Tibial nerve (tissue), 4 donors: ENCODE data around the gene MARS1. TPM values are rescaled to one million over a fixed set of nuclear protein-coding genes. Genes with fewer than 3 reads are reported as not detected.
A peak's percentile ranks its signal among the peaks of the same experiment; 100 is the strongest.

Experiments
- DNase-seq, 2 donors: peaks; one replicate each; pipeline ENCODE4 v3.0.0-alpha.2; 2019; ENCODE audit warnings: low spot score in 2 of 2
- H3K27ac ChIP-seq, 4 donors: fragments of 200-600 bp; sonication (generic) in 3 of 4; one replicate each; pipeline ENCODE4 v1.5.1; 2017 to 2019; ENCODE audit warnings: mild to moderate bottlenecking in 1 of 4
- H3K27me3 ChIP-seq, 2 donors: fragments of 200-600 bp; sonication (generic) in 1 of 2; one replicate each; pipeline versions ENCODE4 v1.5.1 to v1.6.0; 2017 to 2019
- H3K36me3 ChIP-seq, 3 donors: fragments of 200-600 bp; sonication (generic); one replicate each; pipeline ENCODE4 v1.5.1; 2018 to 2019
- H3K4me1 ChIP-seq, 4 donors: fragments of 200-600 bp; sonication (generic) in 3 of 4; one replicate each; pipeline ENCODE4 v1.5.1; 2017 to 2019
- H3K4me3 ChIP-seq, 4 donors: fragments of 200-600 bp; sonication (generic) in 3 of 4; one replicate each; pipeline ENCODE4 v1.5.1; 2017 to 2019; ENCODE audit warnings: mild to moderate bottlenecking in 1 of 4, moderate library complexity in 1 of 4
- H3K9me3 ChIP-seq, 4 donors: fragments of 200-600 bp; sonication (generic) in 3 of 4; one replicate each; pipeline ENCODE4 v1.5.1; 2017 to 2019
- EP300 ChIP-seq, 2 donors: sonication (generic); formaldehyde crosslinking; IDR thresholded peaks; one replicate each; pipeline ENCODE4 v1.6.1; 2017; ENCODE audit warnings: antibody characterized with exemption in 2 of 2, mild to moderate bottlenecking in 1 of 2
- POLR2A ChIP-seq, 2 donors: fragments of 450-650 bp; IDR thresholded peaks; one replicate each; pipeline ENCODE4 v1.6.1; 2017; ENCODE audit warnings: antibody characterized with exemption in 2 of 2, mild to moderate bottlenecking in 2 of 2, moderate library complexity in 2 of 2
- WGBS, 2 donors: methylation state at CpG; one replicate each; pipeline ENCODE4 v1.1.5; 2018; 5-methylcytosine and 5-hydroxymethylcytosine counted together
- total RNA-seq, 4 donors: library from RNA; depleted of rRNA; stranded (reverse); fragments of >200 nt; gene quantifications; one replicate each; pipeline ENCODE4 v1.1.0, GENCODE V29; 2016
- TF ChIP-seq, protein P1 (sequence below), 5 experiments: fragments of 200-600 bp in 3 of 5; fragments of 450-650 bp in 2 of 5; sonication (generic) in 3 of 5; IDR thresholded peaks; one replicate each; pipeline ENCODE4 v1.5.1; 2016 to 2019; ENCODE audit warnings: antibody characterized with exemption in 5 of 5, mild to moderate bottlenecking in 3 of 5, moderate library complexity in 2 of 5

Gene MARS1
- total RNA-seq, 4 donors from 2014 or later, result 53.5 to 101 (median 74.2) TPM

GRCh38 chr12:57485695-57486094 is 2.2 kb upstream of the MARS1 start:
- H3K4me1 ChIP-seq, result peaks cover 0 to 19% (median 12%) of the 10 kb centered on the region in 4 donors
- no peak overlapping the region for H3K4me3 ChIP-seq
- TF ChIP-seq, protein P1, sequence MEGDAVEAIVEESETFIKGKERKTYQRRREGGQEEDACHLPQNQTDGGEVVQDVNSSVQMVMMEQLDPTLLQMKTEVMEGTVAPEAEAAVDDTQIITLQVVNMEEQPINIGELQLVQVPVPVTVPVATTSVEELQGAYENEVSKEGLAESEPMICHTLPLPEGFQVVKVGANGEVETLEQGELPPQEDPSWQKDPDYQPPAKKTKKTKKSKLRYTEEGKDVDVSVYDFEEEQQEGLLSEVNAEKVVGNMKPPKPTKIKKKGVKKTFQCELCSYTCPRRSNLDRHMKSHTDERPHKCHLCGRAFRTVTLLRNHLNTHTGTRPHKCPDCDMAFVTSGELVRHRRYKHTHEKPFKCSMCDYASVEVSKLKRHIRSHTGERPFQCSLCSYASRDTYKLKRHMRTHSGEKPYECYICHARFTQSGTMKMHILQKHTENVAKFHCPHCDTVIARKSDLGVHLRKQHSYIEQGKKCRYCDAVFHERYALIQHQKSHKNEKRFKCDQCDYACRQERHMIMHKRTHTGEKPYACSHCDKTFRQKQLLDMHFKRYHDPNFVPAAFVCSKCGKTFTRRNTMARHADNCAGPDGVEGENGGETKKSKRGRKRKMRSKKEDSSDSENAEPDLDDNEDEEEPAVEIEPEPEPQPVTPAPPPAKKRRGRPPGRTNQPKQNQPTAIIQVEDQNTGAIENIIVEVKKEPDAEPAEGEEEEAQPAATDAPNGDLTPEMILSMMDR (IDR thresholded peaks at IDR 0.05), result no peak
- no peak for TF ChIP-seq EP300 (IDR thresholded peaks at IDR 0.05)
- no peak for TF ChIP-seq POLR2A (IDR thresholded peaks at IDR 0.05)
- peaks cover 3 to 11% (median 6%) of the 10 kb centered on the region in 3 donors for H3K36me3 ChIP-seq
- no peak for DNase-seq
- no peak overlapping the region for H3K27ac ChIP-seq
- H3K27me3 ChIP-seq, result no peaks in the 10 kb centered on the region
- H3K9me3 ChIP-seq, result no peaks in the 10 kb centered on the region

DNA sequence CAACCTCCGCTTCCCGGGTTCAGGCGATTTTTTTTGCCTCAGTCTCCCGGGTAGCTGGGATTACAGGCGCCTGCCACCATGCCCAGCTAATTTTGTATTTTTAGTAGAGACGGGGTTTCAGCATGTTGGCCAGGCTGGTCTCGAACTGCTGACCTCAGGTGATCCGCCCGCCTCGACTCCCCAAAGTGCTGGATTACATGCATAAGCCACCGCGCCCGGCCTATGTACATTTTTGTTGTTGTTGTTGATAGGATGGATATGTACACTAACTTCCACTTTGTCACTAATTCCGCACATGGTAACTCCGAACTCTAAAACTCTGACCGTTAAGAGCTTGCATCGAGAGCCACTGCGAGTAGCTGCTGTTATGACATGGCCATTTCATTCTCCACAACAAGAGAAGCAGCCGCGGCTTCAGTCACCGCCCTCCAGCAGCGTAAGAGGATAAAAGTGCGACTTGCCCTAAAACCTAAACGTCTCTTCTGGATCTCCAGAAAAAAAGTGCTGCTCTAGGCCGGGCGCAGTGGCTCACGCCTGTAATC is 742 bp upstream of the MARS1 start:
- peaks cover 6 to 26% (median 7%) of the 10 kb centered on the region in 3 donors for H3K36me3 ChIP-seq
- H3K9me3 ChIP-seq, result no peaks in the 10 kb centered on the region
- 88 to 91% methylated on average over 27 of the region's 27 CpGs for WGBS, 2 donors
- no peak for TF ChIP-seq POLR2A (IDR thresholded peaks at IDR 0.05)
- TF ChIP-seq, protein P1 (IDR thresholded peaks at IDR 0.05), result no peak
- H3K27me3 ChIP-seq, result no peaks in the 10 kb centered on the region
- DNase-seq, result no peak
- H3K27ac ChIP-seq, result no peak overlapping the region
- peaks cover 0 to 19% (median 12%) of the 10 kb centered on the region in 4 donors for H3K4me1 ChIP-seq
- H3K4me3 ChIP-seq, result peak overlapping the region; percentile 66 to 90 (median 80)

GRCh38 chr12:57488402-57489156 is 711 bp downstream of the MARS1 start:
- WGBS, 2 donors, result 30 to 31% methylated on average over 11 of the region's 11 CpGs
- H3K4me3 ChIP-seq, result peak overlapping the region; percentile 66 to 90 (median 80)
- peaks cover 0 to 19% (median 12%) of the 10 kb centered on the region in 4 donors for H3K4me1 ChIP-seq
- TF ChIP-seq POLR2A (IDR thresholded peaks at IDR 0.05) (no peak), EP300 (IDR thresholded peaks at IDR 0.05) (no peak)
- TF ChIP-seq, protein P1 (IDR thresholded peaks at IDR 0.05), result no peak
- DNase-seq, result no peak
- H3K27ac ChIP-seq, result peak overlapping the region; percentile 48 to 78 (median 69)
- H3K36me3 ChIP-seq, result peaks cover 6 to 34% (median 7%) of the 10 kb centered on the region in 3 donors
- H3K27me3 ChIP-seq, result no peaks in the 10 kb centered on the region
- H3K9me3 ChIP-seq, result no peaks in the 10 kb centered on the region

DNA sequence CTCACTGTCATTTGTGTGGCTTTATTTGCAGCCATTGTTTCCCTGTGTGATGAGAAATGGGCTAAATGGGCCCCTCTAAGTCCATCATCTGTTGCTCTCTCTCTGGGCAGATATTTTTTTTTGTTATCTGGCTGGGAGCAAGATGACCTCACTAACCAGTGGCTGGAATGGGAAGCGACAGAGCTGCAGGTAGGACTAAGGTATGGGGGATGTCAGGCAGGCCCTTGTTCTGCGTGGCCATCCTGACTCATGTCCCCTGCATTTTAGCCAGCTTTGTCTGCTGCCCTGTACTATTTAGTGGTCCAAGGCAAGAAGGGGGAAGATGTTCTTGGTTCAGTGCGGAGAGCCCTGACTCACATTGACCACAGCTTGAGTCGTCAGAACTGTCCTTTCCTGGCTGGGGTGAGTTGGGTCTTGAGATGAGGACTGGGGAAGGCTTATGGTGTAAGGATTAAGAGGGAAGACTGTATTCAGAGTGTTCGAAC is 1.3 kb downstream of the MARS1 start:
- H3K9me3 ChIP-seq, result no peaks in the 10 kb centered on the region
- TF ChIP-seq POLR2A (IDR thresholded peaks at IDR 0.05), result no peak
- TF ChIP-seq, protein P1 (IDR thresholded peaks at IDR 0.05), result no peak
- H3K36me3 ChIP-seq, result peaks cover 6 to 37% (median 7%) of the 10 kb centered on the region in 3 donors
- 91 to 95% methylated on average over 5 of the region's 5 CpGs for WGBS, 2 donors
- no peak overlapping the region for H3K27ac ChIP-seq
- no peaks in the 10 kb centered on the region for H3K27me3 ChIP-seq
- no peak for DNase-seq
- peak overlapping the region in 1 of 4 donors; percentile 79 for H3K4me3 ChIP-seq
- peaks cover 0 to 19% (median 12%) of the 10 kb centered on the region in 4 donors for H3K4me1 ChIP-seq

- Histone ChIP-seq H3K9me3 (no peaks in the 10 kb centered on the region), H3K4me3 (no peak overlapping the region), H3K36me3 (peaks cover 6 to 42% (median 7%) of the 10 kb centered on the region in 3 donors), H3K27me3 (no peaks in the 10 kb centered on the region), H3K27ac (no peak overlapping the region), H3K4me1 (peaks cover 0 to 19% (median 12%) of the 10 kb centered on the region in 4 donors)
- 95 to 96% methylated on average over 4 of the region's 4 CpGs for WGBS, 2 donors
- DNase-seq, result no peak
- TF ChIP-seq POLR2A (IDR thresholded peaks at IDR 0.05) (no peak), EP300 (IDR thresholded peaks at IDR 0.05) (no peak)
- TF ChIP-seq, protein P1 (IDR thresholded peaks at IDR 0.05), result no peak
These were observed 2.3 kb downstream of the MARS1 start for GRCh38 chr12:57490126-57490525.
